Measurements from ENCODE around the gene BMP10. TPM values are rescaled to one million over a fixed set of nuclear protein-coding genes. Genes with fewer than 3 reads are reported as not detected.

BMP10 gene
- total RNA-seq, 1 donor from 2014 or later: not detected

GRCh38 chr2:68889021-68889420 lies 17.8 kb upstream of the BMP10 start:
- TF ChIP-seq, protein P1, sequence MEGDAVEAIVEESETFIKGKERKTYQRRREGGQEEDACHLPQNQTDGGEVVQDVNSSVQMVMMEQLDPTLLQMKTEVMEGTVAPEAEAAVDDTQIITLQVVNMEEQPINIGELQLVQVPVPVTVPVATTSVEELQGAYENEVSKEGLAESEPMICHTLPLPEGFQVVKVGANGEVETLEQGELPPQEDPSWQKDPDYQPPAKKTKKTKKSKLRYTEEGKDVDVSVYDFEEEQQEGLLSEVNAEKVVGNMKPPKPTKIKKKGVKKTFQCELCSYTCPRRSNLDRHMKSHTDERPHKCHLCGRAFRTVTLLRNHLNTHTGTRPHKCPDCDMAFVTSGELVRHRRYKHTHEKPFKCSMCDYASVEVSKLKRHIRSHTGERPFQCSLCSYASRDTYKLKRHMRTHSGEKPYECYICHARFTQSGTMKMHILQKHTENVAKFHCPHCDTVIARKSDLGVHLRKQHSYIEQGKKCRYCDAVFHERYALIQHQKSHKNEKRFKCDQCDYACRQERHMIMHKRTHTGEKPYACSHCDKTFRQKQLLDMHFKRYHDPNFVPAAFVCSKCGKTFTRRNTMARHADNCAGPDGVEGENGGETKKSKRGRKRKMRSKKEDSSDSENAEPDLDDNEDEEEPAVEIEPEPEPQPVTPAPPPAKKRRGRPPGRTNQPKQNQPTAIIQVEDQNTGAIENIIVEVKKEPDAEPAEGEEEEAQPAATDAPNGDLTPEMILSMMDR (conservative IDR thresholded peaks at IDR 0.05): no peak
- peaks cover 2% of the 10 kb centered on the region for H3K9me3 Mint-ChIP-seq
- H3K4me3 Mint-ChIP-seq: no peak overlapping the region
- no peak overlapping the region for H3K27ac Mint-ChIP-seq (ENCODE audit: unreplicated experiment)
- no peak for DNase-seq (ENCODE audit: low read depth, low spot score)
- no peaks in the 10 kb centered on the region for H3K36me3 Mint-ChIP-seq (ENCODE audit: low read depth)
- no peaks in the 10 kb centered on the region for H3K4me1 Mint-ChIP-seq
- peaks cover 10% of the 10 kb centered on the region for H3K27me3 Mint-ChIP-seq (ENCODE audit: low read depth)

GRCh38 chr2:68888038-68888704 lies 17.0 kb upstream of the BMP10 start:
- Mint-ChIP-seq H3K27me3 (ENCODE audit: low read depth) (peaks cover 10% of the 10 kb centered on the region), H3K4me3 (no peak overlapping the region), H3K36me3 (ENCODE audit: low read depth) (no peaks in the 10 kb centered on the region), H3K27ac (ENCODE audit: unreplicated experiment) (no peak overlapping the region), H3K4me1 (no peaks in the 10 kb centered on the region), H3K9me3 (peaks cover 2% of the 10 kb centered on the region)
- TF ChIP-seq, protein P1 (conservative IDR thresholded peaks at IDR 0.05): no peak
- no peak for DNase-seq (ENCODE audit: low read depth, low spot score)

DNA sequence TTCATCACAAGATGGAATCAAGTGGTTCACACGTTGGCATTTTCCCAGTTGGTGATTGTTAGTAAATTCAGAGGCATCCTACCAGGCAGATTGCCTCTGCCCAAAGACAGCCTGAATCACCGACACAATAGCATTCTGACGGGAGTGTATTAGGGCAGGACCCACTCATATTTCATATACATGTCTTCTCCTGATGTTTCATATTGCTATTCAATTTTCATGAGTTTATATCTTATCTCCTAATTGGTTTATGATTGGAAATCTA lies 14.5 kb upstream of the BMP10 start:
- H3K4me3 Mint-ChIP-seq: no peak overlapping the region
- H3K36me3 Mint-ChIP-seq (ENCODE audit: low read depth): no peaks in the 10 kb centered on the region
- H3K27ac Mint-ChIP-seq (ENCODE audit: unreplicated experiment): no peak overlapping the region
- H3K4me1 Mint-ChIP-seq: no peaks in the 10 kb centered on the region
- no peak for DNase-seq (ENCODE audit: low read depth, low spot score)
- peaks cover 6% of the 10 kb centered on the region for H3K27me3 Mint-ChIP-seq (ENCODE audit: low read depth)
- peaks cover 2% of the 10 kb centered on the region for H3K9me3 Mint-ChIP-seq
- TF ChIP-seq, protein P1 (conservative IDR thresholded peaks at IDR 0.05): no peak

DNA sequence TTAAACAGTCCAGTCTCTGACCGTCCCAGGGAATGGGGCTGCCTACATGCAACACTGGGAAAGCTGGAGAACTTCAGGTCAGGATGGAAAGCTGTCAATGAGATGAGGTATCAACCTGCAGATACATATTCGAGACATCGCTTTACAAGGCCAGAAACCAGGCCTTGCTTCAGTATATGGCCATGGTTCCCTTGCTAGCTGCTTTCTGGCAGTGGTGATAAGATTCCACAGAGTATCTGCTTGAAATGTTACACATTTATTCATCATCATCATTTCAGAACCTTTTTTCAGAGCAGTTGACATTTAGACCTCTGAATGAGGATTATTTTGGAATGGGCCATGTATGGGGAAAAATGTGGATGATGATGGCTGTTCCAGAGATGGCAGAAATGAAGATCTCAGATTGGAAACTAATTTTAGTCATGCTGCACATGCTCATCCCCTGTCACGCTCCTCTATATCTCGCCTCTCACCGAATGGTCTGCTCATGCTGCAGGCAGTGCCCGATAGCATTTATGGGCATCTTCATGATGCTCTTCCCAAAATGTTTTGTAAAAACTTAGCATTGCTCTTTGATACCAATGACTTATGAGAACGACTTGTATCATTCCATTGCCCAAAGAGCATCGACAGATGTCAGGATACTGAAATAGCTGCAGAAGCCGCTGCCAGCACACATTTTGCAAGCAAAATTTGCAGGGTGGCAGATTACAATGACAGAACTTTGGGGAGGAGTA lies 14.0 kb upstream of the BMP10 start:
- Mint-ChIP-seq H3K27me3 (ENCODE audit: low read depth) (peaks cover 6% of the 10 kb centered on the region), H3K4me1 (no peaks in the 10 kb centered on the region), H3K4me3 (no peak overlapping the region), H3K9me3 (no peaks in the 10 kb centered on the region), H3K36me3 (ENCODE audit: low read depth) (no peaks in the 10 kb centered on the region), H3K27ac (ENCODE audit: unreplicated experiment) (no peak overlapping the region)
- TF ChIP-seq, protein P1 (conservative IDR thresholded peaks at IDR 0.05): no peak
- no peak for DNase-seq (ENCODE audit: low read depth, low spot score)

DNA sequence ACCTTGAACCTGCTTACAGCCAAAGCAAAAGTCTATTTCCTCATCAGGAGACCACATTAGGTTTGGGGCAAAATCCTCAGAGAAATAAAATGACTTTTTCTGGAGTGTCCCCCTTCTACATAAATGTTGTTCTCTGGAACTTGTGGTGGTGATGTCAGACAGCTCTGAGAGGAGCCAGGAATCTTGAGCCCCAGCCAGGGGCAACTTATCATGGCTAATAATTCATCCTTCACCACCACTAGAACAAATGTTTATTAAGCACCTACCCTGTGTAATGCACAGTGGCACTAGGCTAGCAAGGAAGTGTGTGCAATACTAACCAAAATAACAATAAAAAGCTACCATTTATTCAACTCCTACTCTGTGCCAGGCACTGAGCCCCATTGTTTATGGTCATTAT lies 9.0 kb upstream of the BMP10 start:
- H3K9me3 Mint-ChIP-seq: no peaks in the 10 kb centered on the region
- peaks cover 6% of the 10 kb centered on the region for H3K27me3 Mint-ChIP-seq (ENCODE audit: low read depth)
- no peak for DNase-seq (ENCODE audit: low read depth, low spot score)
- TF ChIP-seq, protein P1 (conservative IDR thresholded peaks at IDR 0.05): no peak
- no peak overlapping the region for H3K4me3 Mint-ChIP-seq
- H3K27ac Mint-ChIP-seq (ENCODE audit: unreplicated experiment): no peak overlapping the region
- H3K4me1 Mint-ChIP-seq: no peaks in the 10 kb centered on the region
- no peaks in the 10 kb centered on the region for H3K36me3 Mint-ChIP-seq (ENCODE audit: low read depth)

All from neural crest cell (in vitro differentiated cells).